OCI-LY3 (cell line): ENCODE data around the gene THRB.

Source experiments
- H2AFZ ChIP-seq: fragments of 200-600, 300-600 bp; shearing (Covaris generic); 2 replicates; pipeline ENCODE4 v1.6.0; 2014; ENCODE audit warnings: antibody characterized with exemption, low read depth, low read length
- H3K27ac ChIP-seq: fragments of 200-600, 300-600 bp; sonication (generic); 2 replicates; pipeline ENCODE4 v1.5.1; 2014; ENCODE audit warnings: mild to moderate bottlenecking, low read length, moderate library complexity, mixed read lengths
- H3K27me3 ChIP-seq: fragments of 200-600, 300-600 bp; sonication (generic); 2 replicates; pipeline ENCODE4 v1.6.1; 2014; ENCODE audit warnings: low read depth, low read length, mixed read lengths
- H3K36me3 ChIP-seq: fragments of 200-600, 300-600 bp; sonication (generic); replicated peaks from 2 replicates; pipeline ENCODE3; 2014; ENCODE audit warnings: low read depth, low read length, mixed read lengths
- H3K4me1 ChIP-seq: fragments of 300-600, 200-600 bp; sonication (generic); 2 replicates; pipeline ENCODE4 v1.6.1; 2014; ENCODE audit warnings: low read length, mixed read lengths
- H3K4me2 ChIP-seq: fragments of 200-600, 300-600 bp; sonication (generic); 2 replicates; pipeline ENCODE4 v1.6.1; 2014; ENCODE audit warnings: low read length, mixed read lengths
- H3K4me3 ChIP-seq: fragments of 300-600, 200-600 bp; sonication (generic); 2 replicates; pipeline ENCODE4 v1.5.1; 2014; ENCODE audit warnings: antibody characterized with exemption, mild to moderate bottlenecking, low read length, moderate library complexity
- H3K79me2 ChIP-seq: fragments of 300-600, 200-600 bp; shearing (Covaris generic); 2 replicates; pipeline ENCODE4 v1.6.1; 2014; ENCODE audit warnings: mild to moderate bottlenecking, low read length, mixed read lengths
- H3K9ac ChIP-seq: fragments of 300-600, 200-600 bp; shearing (Covaris generic); 2 replicates; pipeline ENCODE4 v1.6.0; 2014; ENCODE audit warnings: mild to moderate bottlenecking, low read length, moderate library complexity
- H3K9me3 ChIP-seq: fragments of 200-600, 300-600 bp; shearing (Covaris generic); 2 replicates; pipeline ENCODE4 v1.6.1; 2014; ENCODE audit warnings: low read length, mixed read lengths; ENCODE audit not compliant: insufficient read depth
- H4K20me1 ChIP-seq: fragments of 200-600, 300-600 bp; sonication (generic); 2 replicates; pipeline ENCODE4 v1.6.1; 2016; ENCODE audit warnings: low read length, mixed read lengths; ENCODE audit not compliant: insufficient read depth
- CTCF ChIP-seq: fragments of 200-600, 300-600 bp; sonication (generic); IDR thresholded peaks from 2 replicates; pipeline ENCODE4 v1.5.1; 2014; ENCODE audit warnings: antibody characterized with exemption, low read length, low read depth
- EZH2phosphoT487 ChIP-seq: fragments of 200-600 bp; shearing (Covaris generic); IDR thresholded peaks from 2 replicates; pipeline ENCODE4 v1.6.1; 2018; ENCODE audit warnings: antibody characterized with exemption, mixed run types, low read depth

The THRB gene

GRCh38 chr3:24191801-24192403, 302.7 kb downstream of the THRB start:
- Histone ChIP-seq H3K4me1 (no peaks in the 10 kb centered on the region), H3K27ac (no peak overlapping the region), H3K27me3 (peaks cover 4% of the 10 kb centered on the region), H3K36me3 (no peaks in the 10 kb centered on the region), H3K79me2 (no peaks in the 10 kb centered on the region), H3K4me2 (no peak overlapping the region), H2AFZ (no peak overlapping the region), H3K4me3 (no peak overlapping the region), H3K9ac (no peak overlapping the region), H4K20me1 (no peaks in the 10 kb centered on the region), H3K9me3 (no peaks in the 10 kb centered on the region)
- TF ChIP-seq EZH2phosphoT487 (no peak), CTCF (no peak)

- H3K4me3 ChIP-seq = no peak overlapping the region
- peaks cover 4% of the 10 kb centered on the region for H3K27me3 ChIP-seq
Measured at GRCh38 chr3:24190256-24190655, 304.4 kb downstream of the THRB start.

GRCh38 chr3:24185738-24186384, 308.8 kb downstream of the THRB start:
- H4K20me1 ChIP-seq = no peaks in the 10 kb centered on the region
- peak overlapping the region; percentile 32; the same call in 1 of the 2 replicates for H3K4me2 ChIP-seq
- no peaks in the 10 kb centered on the region for H3K79me2 ChIP-seq
- no peak overlapping the region for H3K4me3 ChIP-seq
- no peak overlapping the region for H3K27ac ChIP-seq
- H3K36me3 ChIP-seq = no peaks in the 10 kb centered on the region
- peak overlapping the region; percentile 90 for H2AFZ ChIP-seq
- no peak overlapping the region for H3K9ac ChIP-seq
- TF ChIP-seq CTCF (peak; percentile 86), EZH2phosphoT487 (no peak)
- no peaks in the 10 kb centered on the region for H3K4me1 ChIP-seq
- H3K27me3 ChIP-seq = peaks cover 4% of the 10 kb centered on the region; the same call in 1 of the 2 replicates
- no peaks in the 10 kb centered on the region for H3K9me3 ChIP-seq

More at GRCh38 chr3:24190256-24190655, 304.4 kb downstream of the THRB start:
- Histone ChIP-seq H3K9me3 (no peaks in the 10 kb centered on the region), H3K4me2 (no peak overlapping the region), H3K4me1 (no peaks in the 10 kb centered on the region), H3K36me3 (no peaks in the 10 kb centered on the region), H4K20me1 (no peaks in the 10 kb centered on the region), H2AFZ (no peak overlapping the region), H3K9ac (no peak overlapping the region), H3K79me2 (no peaks in the 10 kb centered on the region), H3K27ac (no peak overlapping the region)
- TF ChIP-seq EZH2phosphoT487 (no peak), CTCF (no peak)

DNA sequence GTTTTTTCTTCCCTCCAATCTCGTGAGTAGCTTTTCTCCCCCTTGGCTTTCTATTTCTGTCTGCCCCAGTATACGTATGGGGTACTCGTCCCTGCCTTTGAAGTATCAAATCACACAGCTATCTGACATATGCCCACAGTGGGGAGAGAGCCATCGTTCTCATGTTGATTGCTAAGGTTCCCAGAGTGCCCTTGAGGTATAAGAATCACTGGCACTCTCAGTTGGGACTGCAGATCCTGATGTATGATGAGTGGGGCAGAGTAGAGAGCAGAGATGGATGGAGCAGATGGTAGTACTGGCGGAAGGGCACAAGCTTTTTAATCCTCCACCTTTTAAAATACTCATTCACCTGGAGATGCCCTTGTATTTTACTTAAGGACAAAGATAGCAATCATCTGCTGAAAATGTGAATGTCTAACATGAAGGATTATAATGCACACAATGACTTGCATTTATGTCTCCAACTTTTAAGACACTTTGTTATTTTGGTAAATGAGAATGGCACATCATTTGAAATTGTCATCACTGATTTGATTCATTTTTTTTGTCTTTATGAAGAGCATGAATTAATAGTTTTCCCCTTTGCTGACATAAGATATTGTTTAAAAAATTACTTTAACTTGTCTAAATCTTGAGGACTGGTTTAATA, 310.0 kb downstream of the THRB start:
- no peak overlapping the region for H3K4me2 ChIP-seq
- no peaks in the 10 kb centered on the region for H4K20me1 ChIP-seq
- H3K4me3 ChIP-seq = no peak overlapping the region
- no peak overlapping the region for H3K27ac ChIP-seq
- no peaks in the 10 kb centered on the region for H3K9me3 ChIP-seq
- H3K36me3 ChIP-seq = no peaks in the 10 kb centered on the region
- TF ChIP-seq CTCF = no peak
- no peaks in the 10 kb centered on the region for H3K79me2 ChIP-seq
- H2AFZ ChIP-seq = no peak overlapping the region
- H3K9ac ChIP-seq = no peak overlapping the region
- no peaks in the 10 kb centered on the region for H3K27me3 ChIP-seq
- H3K4me1 ChIP-seq = no peaks in the 10 kb centered on the region
